ENCODE data around the gene CHPF2.

DNA sequence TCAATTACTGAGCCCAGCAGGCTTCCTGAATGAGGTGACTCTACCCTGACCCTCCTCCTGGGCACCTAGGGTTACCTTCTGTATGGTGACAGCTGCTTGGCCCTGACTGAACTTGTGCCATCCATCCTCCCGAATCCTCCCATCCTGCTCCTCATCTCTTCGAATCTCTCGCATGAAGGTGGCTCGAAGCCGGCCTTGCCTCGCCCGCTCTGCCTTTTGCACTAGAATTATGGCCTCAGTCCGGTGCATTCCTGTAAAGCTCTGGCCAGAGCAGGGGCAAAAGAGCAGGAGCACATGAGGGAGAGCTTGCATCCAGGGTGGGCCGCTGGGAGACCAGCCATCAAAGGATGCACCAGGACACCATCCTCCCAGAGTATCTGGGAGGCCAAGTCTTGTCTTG lies 29.4 kb upstream of the CHPF2 start:
- no peak for TF ChIP-seq CREB1 (CRISPR knock-in tag; IDR thresholded peaks at IDR 0.05; ENCODE audit: low read depth)
- TF ChIP-seq STAT1 (IDR thresholded peaks at IDR 0.05; ENCODE audit: unreplicated experiment): no peak
- TF ChIP-seq, protein P1, sequence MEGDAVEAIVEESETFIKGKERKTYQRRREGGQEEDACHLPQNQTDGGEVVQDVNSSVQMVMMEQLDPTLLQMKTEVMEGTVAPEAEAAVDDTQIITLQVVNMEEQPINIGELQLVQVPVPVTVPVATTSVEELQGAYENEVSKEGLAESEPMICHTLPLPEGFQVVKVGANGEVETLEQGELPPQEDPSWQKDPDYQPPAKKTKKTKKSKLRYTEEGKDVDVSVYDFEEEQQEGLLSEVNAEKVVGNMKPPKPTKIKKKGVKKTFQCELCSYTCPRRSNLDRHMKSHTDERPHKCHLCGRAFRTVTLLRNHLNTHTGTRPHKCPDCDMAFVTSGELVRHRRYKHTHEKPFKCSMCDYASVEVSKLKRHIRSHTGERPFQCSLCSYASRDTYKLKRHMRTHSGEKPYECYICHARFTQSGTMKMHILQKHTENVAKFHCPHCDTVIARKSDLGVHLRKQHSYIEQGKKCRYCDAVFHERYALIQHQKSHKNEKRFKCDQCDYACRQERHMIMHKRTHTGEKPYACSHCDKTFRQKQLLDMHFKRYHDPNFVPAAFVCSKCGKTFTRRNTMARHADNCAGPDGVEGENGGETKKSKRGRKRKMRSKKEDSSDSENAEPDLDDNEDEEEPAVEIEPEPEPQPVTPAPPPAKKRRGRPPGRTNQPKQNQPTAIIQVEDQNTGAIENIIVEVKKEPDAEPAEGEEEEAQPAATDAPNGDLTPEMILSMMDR (conservative IDR thresholded peaks at IDR 0.05; ENCODE audit: low read depth in 2 of 2): no peak
- no peak for TF ChIP-seq ZNF114 (CRISPR knock-in tag; IDR thresholded peaks at IDR 0.05)
- TF ChIP-seq, protein P2, sequence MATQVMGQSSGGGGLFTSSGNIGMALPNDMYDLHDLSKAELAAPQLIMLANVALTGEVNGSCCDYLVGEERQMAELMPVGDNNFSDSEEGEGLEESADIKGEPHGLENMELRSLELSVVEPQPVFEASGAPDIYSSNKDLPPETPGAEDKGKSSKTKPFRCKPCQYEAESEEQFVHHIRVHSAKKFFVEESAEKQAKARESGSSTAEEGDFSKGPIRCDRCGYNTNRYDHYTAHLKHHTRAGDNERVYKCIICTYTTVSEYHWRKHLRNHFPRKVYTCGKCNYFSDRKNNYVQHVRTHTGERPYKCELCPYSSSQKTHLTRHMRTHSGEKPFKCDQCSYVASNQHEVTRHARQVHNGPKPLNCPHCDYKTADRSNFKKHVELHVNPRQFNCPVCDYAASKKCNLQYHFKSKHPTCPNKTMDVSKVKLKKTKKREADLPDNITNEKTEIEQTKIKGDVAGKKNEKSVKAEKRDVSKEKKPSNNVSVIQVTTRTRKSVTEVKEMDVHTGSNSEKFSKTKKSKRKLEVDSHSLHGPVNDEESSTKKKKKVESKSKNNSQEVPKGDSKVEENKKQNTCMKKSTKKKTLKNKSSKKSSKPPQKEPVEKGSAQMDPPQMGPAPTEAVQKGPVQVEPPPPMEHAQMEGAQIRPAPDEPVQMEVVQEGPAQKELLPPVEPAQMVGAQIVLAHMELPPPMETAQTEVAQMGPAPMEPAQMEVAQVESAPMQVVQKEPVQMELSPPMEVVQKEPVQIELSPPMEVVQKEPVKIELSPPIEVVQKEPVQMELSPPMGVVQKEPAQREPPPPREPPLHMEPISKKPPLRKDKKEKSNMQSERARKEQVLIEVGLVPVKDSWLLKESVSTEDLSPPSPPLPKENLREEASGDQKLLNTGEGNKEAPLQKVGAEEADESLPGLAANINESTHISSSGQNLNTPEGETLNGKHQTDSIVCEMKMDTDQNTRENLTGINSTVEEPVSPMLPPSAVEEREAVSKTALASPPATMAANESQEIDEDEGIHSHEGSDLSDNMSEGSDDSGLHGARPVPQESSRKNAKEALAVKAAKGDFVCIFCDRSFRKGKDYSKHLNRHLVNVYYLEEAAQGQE (IDR thresholded peaks at IDR 0.05; ENCODE audit: unreplicated experiment): no peak
- TF ChIP-seq EZH2 (IDR thresholded peaks at IDR 0.05; ENCODE audit: low read depth, unreplicated experiment): no peak
- no peak for TF ChIP-seq POLR2AphosphoS5 (IDR thresholded peaks at IDR 0.05; ENCODE audit: low read depth)

Data from GM23338 (cell line).